ENCODE data around the gene HOXA9. TPM values are rescaled to one million over a fixed set of nuclear protein-coding genes. Genes with fewer than 3 reads are reported as not detected.

Gene HOXA9
- total RNA-seq, 3 donors from 2014 or later: 7.5 to 18.4 (median 9.0) TPM

DNA sequence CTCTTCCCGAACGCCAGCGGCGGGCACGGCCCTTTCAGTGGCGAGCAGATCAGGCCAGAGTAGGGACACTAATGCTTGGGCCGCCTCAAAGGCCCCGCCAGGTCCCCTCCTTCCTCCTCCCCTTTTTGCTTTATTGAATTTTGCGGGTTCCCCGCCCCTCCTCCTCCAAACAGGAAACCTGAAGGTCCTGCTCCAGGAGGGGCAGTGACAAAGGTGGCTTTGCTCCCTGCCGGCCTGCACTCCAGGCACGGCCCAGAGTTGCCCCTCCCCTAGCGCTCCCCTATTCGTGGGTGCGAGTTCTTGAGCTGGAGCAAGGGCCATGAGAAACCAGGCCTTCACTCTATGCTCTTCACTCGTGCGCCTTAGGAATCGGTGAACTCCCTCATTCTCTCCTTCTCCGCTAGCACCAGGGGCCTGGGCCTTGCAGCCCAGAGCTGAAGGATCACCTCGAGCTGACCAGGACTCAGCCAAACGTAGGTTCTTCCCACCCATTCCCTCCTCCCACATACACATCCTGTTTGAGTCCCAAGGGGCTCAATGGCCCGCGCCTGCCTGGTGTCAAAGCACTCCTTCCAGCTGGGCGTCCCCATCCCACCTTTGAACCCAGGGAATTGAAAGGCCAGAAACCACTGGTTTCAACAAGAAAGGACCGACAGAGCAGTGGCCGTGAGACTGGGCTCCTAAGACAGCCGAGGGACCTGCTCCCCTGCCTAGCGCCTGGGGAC, 17.1 kb downstream of the HOXA9 start:
- Histone ChIP-seq H3K27me3 (peaks cover 4 to 37% of the 10 kb centered on the region in 2 donors), H3K27ac (peak overlapping the region; percentile 95 to 96), H3K36me3 (no peaks in the 10 kb centered on the region), H3K4me1 (peaks cover 0 to 9% of the 10 kb centered on the region in 2 donors), H3K9me3 (no peaks in the 10 kb centered on the region), H3K4me3 (peak overlapping the region; percentile 51 to 80 (median 75))
- intact Hi-C loops (cut with DNase I; ENCODE audit: low total_unique reads): loop anchor here (5.0 kb wide), 2 partner anchors 529 to 776 kb away; no protein-coding TSS in a partner anchor
- no peak for TF ChIP-seq CTCF (IDR thresholded peaks at IDR 0.05)
- TF ChIP-seq POLR2AphosphoS5 (IDR thresholded peaks at IDR 0.05): no peak
- TF ChIP-seq POLR2A (IDR thresholded peaks at IDR 0.05): peak; percentile 41
- peak; percentile 41 to 77 for DNase-seq (ENCODE audit: low spot score in 2 of 2)

GRCh38 chr7:27147199-27148030, 17.9 kb downstream of the HOXA9 start, which contains the start of gene HOXA6:
Gene HOXA6, minus strand, starts transcription at chr7:27147774. Its CDS starts 25 bp downstream, at chr7:27147749.
- peak within 1 kb of the TSS; percentile 51 to 80 (median 75) for H3K4me3 ChIP-seq
- H3K27ac ChIP-seq: peak within 1 kb of the TSS; percentile 95 to 96
- peak in 2 of 3 donors; percentile 11 to 15 for TF ChIP-seq POLR2AphosphoS5 (IDR thresholded peaks at IDR 0.05)
- no peak for TF ChIP-seq POLR2A (IDR thresholded peaks at IDR 0.05)
- TF ChIP-seq CTCF (IDR thresholded peaks at IDR 0.05): no peak
- peak; percentile 75 to 89 for DNase-seq (ENCODE audit: low spot score in 2 of 2)
- peaks cover 0 to 30% of the 10 kb centered on the region in 2 donors for H3K27me3 ChIP-seq
- H3K4me1 ChIP-seq: peaks cover 0 to 4% of the 10 kb centered on the region in 2 donors
- no peaks in the 10 kb centered on the region for H3K9me3 ChIP-seq
- intact Hi-C loops (cut with DNase I; ENCODE audit: low total_unique reads): loop anchor here (5.0 kb wide), 2 partner anchors 530 to 775 kb away; no protein-coding TSS in a partner anchor
- H3K36me3 ChIP-seq: no peaks in the 10 kb centered on the region

DNA sequence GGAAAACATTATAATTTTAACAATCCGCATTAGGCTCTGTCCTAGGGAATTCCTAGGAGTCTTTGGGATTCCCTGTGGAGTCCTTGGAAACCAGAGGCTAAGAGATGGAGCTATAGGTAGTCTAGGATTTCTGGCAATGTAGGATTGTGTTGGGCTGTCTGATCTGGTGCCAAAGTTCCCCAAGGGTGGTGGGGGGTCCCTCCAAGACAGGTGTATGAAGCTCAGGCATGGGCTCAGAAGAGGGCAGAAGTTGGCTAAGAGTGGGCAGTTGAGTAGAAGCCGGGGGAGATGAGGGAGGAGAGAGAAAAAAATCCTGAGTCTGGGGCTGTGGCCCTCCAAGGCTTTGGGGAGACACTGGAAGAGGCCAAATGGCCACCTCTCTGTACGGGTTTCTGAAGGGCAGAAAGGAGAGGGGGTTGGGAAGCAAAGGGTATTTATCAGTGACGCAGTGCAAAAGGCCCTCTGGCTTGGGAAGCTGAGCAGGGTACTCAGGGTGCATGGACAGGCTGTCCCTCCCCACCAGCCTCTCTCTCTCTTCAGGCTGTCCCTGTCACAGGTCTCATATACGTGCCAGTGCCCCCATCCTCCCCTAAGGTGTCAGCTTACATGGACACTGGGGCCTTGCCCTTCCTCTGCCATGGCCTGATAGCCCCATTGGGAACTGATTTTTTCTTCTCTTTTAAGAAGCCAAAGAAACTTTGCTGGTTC, 18.7 kb downstream of the HOXA9 start:
- H3K27ac ChIP-seq: peak overlapping the region; percentile 95 to 96
- no peaks in the 10 kb centered on the region for H3K36me3 ChIP-seq
- H3K4me3 ChIP-seq: peak overlapping the region; percentile 51 to 80 (median 75)
- H3K27me3 ChIP-seq: peaks cover 0 to 25% of the 10 kb centered on the region in 2 donors
- H3K9me3 ChIP-seq: no peaks in the 10 kb centered on the region
- intact Hi-C loops (cut with DNase I; ENCODE audit: low total_unique reads): loop anchor here (5.0 kb wide), 2 partner anchors 531 to 774 kb away; no protein-coding TSS in a partner anchor
- peaks cover 0 to 4% of the 10 kb centered on the region in 2 donors for H3K4me1 ChIP-seq
- peak; percentile 40 to 46 for DNase-seq (ENCODE audit: low spot score in 2 of 2)
- no peak for TF ChIP-seq POLR2A (IDR thresholded peaks at IDR 0.05)
- no peak for TF ChIP-seq CTCF (IDR thresholded peaks at IDR 0.05)
- TF ChIP-seq POLR2AphosphoS5 (IDR thresholded peaks at IDR 0.05): no peak

DNA sequence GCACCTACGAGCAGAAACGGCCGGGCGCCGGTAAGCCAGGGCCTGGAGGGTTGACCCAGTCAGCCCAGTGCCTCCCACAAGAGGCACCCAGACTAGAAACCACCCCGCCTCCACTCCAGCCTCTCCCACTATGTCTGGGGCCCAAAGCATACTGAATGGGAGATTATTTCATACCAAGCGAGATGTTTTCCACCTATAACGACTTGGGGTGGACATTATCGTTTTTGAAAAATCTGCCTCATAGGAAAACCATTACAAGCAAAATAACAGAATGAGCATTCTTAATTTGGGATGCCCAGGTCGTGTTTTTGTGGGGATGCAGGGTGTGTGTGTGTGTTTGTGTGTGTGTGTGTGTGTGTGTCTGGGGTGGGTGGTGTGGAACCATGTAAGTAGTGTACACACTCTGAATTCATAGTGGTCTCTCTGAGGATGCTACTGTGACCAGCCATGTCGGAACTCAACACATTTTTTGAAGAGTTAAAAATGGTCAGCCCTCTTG, 19.4 kb downstream of the HOXA9 start:
- peak in 1 of 2 donors; percentile 45 for DNase-seq (ENCODE audit: low spot score in 2 of 2)
- Histone ChIP-seq H3K4me3 (peak overlapping the region; percentile 14 to 80 (median 75)), H3K27ac (peak overlapping the region; percentile 95 to 96), H3K4me1 (peaks cover 0 to 4% of the 10 kb centered on the region in 2 donors), H3K36me3 (no peaks in the 10 kb centered on the region), H3K9me3 (no peaks in the 10 kb centered on the region), H3K27me3 (peaks cover 0 to 25% of the 10 kb centered on the region in 2 donors)
- no peak for TF ChIP-seq CTCF (IDR thresholded peaks at IDR 0.05)
- intact Hi-C loops (cut with DNase I; ENCODE audit: low total_unique reads): loop anchor here (5.0 kb wide), 2 partner anchors 531 to 774 kb away; no protein-coding TSS in a partner anchor
